HG03064 (cell line): Measurements from ENCODE around the gene SQOR.
A peak's percentile ranks its signal among the peaks of the same experiment; 100 is the strongest.
"Not testable (repeated sequence)": the region's sequence is repeated elsewhere in the genome, so short reads cannot be mapped to it uniquely, and the experiment has no call there.

Source experiments
- ATAC-seq: cut with Tn5 transposase; IDR thresholded peaks from one replicate; pipeline ENCODE4 v1.9.1; 2021; ENCODE audit warnings: low read depth; ENCODE audit not compliant: unreplicated experiment

Gene SQOR

GRCh38 chr15:45630917-45631691 lies 3.7 kb upstream of the SQOR start:
- no peak for ATAC-seq

- no peak for ATAC-seq
These were observed 3.1 kb upstream of the SQOR start for GRCh38 chr15:45631776-45632175.

- peak; percentile 34 for ATAC-seq
These were observed 386 bp downstream of the SQOR start for GRCh38 chr15:45635191-45635638.

- no peak for ATAC-seq
These were observed 999 bp downstream of the SQOR start for GRCh38 chr15:45635763-45636292.

GRCh38 chr15:45637141-45637540 lies 2.3 kb downstream of the SQOR start:
- ATAC-seq, result no peak

- peak; percentile 43 for ATAC-seq
These were observed 2.8 kb downstream of the SQOR start for GRCh38 chr15:45637552-45638033.

GRCh38 chr15:45640616-45641015 lies 5.8 kb downstream of the SQOR start:
- ATAC-seq, result no peak

- ATAC-seq, result no peak
These were observed 6.5 kb downstream of the SQOR start for GRCh38 chr15:45641374-45641781.

GRCh38 chr15:45641999-45642932 lies 7.4 kb downstream of the SQOR start:
- no peak for ATAC-seq

GRCh38 chr15:45644437-45644836 lies 9.6 kb downstream of the SQOR start:
- no peak for ATAC-seq

GRCh38 chr15:45645026-45645980 lies 10.5 kb downstream of the SQOR start:
- ATAC-seq, result no peak

GRCh38 chr15:45646220-45646619 lies 11.4 kb downstream of the SQOR start:
- ATAC-seq, result no peak

- no peak for ATAC-seq
These were observed 13.0 kb downstream of the SQOR start for GRCh38 chr15:45647828-45648227.

- ATAC-seq, result no peak
These were observed 13.8 kb downstream of the SQOR start for GRCh38 chr15:45648521-45649200.

- not testable (repeated sequence) for ATAC-seq
These were observed 15.2 kb downstream of the SQOR start for GRCh38 chr15:45650007-45650406.

- ATAC-seq, result no peak
These were observed 16.2 kb downstream of the SQOR start for GRCh38 chr15:45650889-45651525.

GRCh38 chr15:45653702-45654424 lies 19.0 kb downstream of the SQOR start:
- ATAC-seq, result no peak

GRCh38 chr15:45654749-45655148 lies 19.9 kb downstream of the SQOR start:
- ATAC-seq, result no peak
